Dendritic cell treated with granulocyte-macrophage colony-stimulating factor and Interleukin-4, amounts not matched to agents 40 ng/mL and 50 ng/mL, for 4 days (primary cell): Measurements from ENCODE around the gene GPR37.

Experiments
- H3K27ac Mint-ChIP-seq: one replicate; pipeline ENCODE4 v1.8.0; 2022; ENCODE audit warnings: mild to moderate bottlenecking, mixed read lengths
- H3K27me3 Mint-ChIP-seq: one replicate; pipeline ENCODE4 v1.8.0; 2022; ENCODE audit warnings: mild to moderate bottlenecking, mixed read lengths
- H3K36me3 Mint-ChIP-seq: one replicate; pipeline ENCODE4 v1.8.0; 2022; ENCODE audit warnings: low read depth, mixed read lengths
- H3K4me1 Mint-ChIP-seq: one replicate; pipeline ENCODE4 v1.8.0; 2022; ENCODE audit warnings: low read depth, mixed read lengths
- H3K4me3 Mint-ChIP-seq: one replicate; pipeline ENCODE4 v1.8.0; 2022; ENCODE audit warnings: mild to moderate bottlenecking, moderate library complexity, mixed read lengths
- H3K9me3 Mint-ChIP-seq: one replicate; pipeline ENCODE4 v1.8.0; 2022; ENCODE audit warnings: mixed read lengths
- intact Hi-C: fragments of 100-400 bp; cut with micrococcal nuclease; formaldehyde crosslinking; loops from one replicate; pipeline ENCODE4 v1.15.0; 2022

Gene GPR37

GRCh38 chr7:124724507-124725192 lies 40.9 kb downstream of the GPR37 start:
- H3K27me3 Mint-ChIP-seq = no peaks in the 10 kb centered on the region
- no peaks in the 10 kb centered on the region for H3K36me3 Mint-ChIP-seq
- H3K9me3 Mint-ChIP-seq = peaks cover 5% of the 10 kb centered on the region
- H3K27ac Mint-ChIP-seq = no peak overlapping the region
- no peaks in the 10 kb centered on the region for H3K4me1 Mint-ChIP-seq
- no peak overlapping the region for H3K4me3 Mint-ChIP-seq
- intact Hi-C loops = no loop called here

- intact Hi-C loops = no loop called here
- Mint-ChIP-seq H3K4me1 (no peaks in the 10 kb centered on the region), H3K36me3 (no peaks in the 10 kb centered on the region), H3K27me3 (no peaks in the 10 kb centered on the region), H3K4me3 (no peak overlapping the region), H3K9me3 (no peaks in the 10 kb centered on the region), H3K27ac (no peak overlapping the region)
These were observed 41.5 kb downstream of the GPR37 start for GRCh38 chr7:124724079-124724478.

- intact Hi-C loops = no loop called here
- no peak overlapping the region for H3K4me3 Mint-ChIP-seq
- H3K27ac Mint-ChIP-seq = no peak overlapping the region
- no peaks in the 10 kb centered on the region for H3K4me1 Mint-ChIP-seq
- H3K36me3 Mint-ChIP-seq = no peaks in the 10 kb centered on the region
- H3K9me3 Mint-ChIP-seq = no peaks in the 10 kb centered on the region
- no peaks in the 10 kb centered on the region for H3K27me3 Mint-ChIP-seq
These were observed 42.6 kb downstream of the GPR37 start for GRCh38 chr7:124723012-124723411.

GRCh38 chr7:124722292-124722691 lies 43.3 kb downstream of the GPR37 start:
- intact Hi-C loops = no loop called here
- no peak overlapping the region for H3K4me3 Mint-ChIP-seq
- H3K27me3 Mint-ChIP-seq = no peaks in the 10 kb centered on the region

GRCh38 chr7:124720195-124720594 lies 45.4 kb downstream of the GPR37 start:
- Mint-ChIP-seq H3K4me3 (no peak overlapping the region), H3K27me3 (no peaks in the 10 kb centered on the region), H3K36me3 (no peaks in the 10 kb centered on the region), H3K9me3 (peaks cover 8% of the 10 kb centered on the region), H3K4me1 (no peaks in the 10 kb centered on the region), H3K27ac (no peak overlapping the region)
- intact Hi-C loops = no loop called here

More at GRCh38 chr7:124722292-124722691, 43.3 kb downstream of the GPR37 start:
- H3K4me1 Mint-ChIP-seq = no peaks in the 10 kb centered on the region
- H3K36me3 Mint-ChIP-seq = no peaks in the 10 kb centered on the region
- H3K27ac Mint-ChIP-seq = no peak overlapping the region
- H3K9me3 Mint-ChIP-seq = peaks cover under 1% of the 10 kb centered on the region

- Mint-ChIP-seq H3K4me3 (no peak overlapping the region), H3K27ac (no peak overlapping the region), H3K9me3 (peaks cover 8% of the 10 kb centered on the region), H3K36me3 (no peaks in the 10 kb centered on the region), H3K4me1 (no peaks in the 10 kb centered on the region), H3K27me3 (no peaks in the 10 kb centered on the region)
- intact Hi-C loops = no loop called here
These were observed 47.4 kb downstream of the GPR37 start for GRCh38 chr7:124718032-124718766.

GRCh38 chr7:124716894-124717293 lies 48.7 kb downstream of the GPR37 start:
- Mint-ChIP-seq H3K4me3 (no peak overlapping the region), H3K9me3 (peaks cover 8% of the 10 kb centered on the region), H3K27me3 (no peaks in the 10 kb centered on the region), H3K27ac (no peak overlapping the region), H3K36me3 (no peaks in the 10 kb centered on the region), H3K4me1 (no peaks in the 10 kb centered on the region)
- intact Hi-C loops = no loop called here

- no peaks in the 10 kb centered on the region for H3K36me3 Mint-ChIP-seq
- H3K27ac Mint-ChIP-seq = no peak overlapping the region
- intact Hi-C loops = no loop called here
- no peaks in the 10 kb centered on the region for H3K4me1 Mint-ChIP-seq
- no peak overlapping the region for H3K4me3 Mint-ChIP-seq
- H3K27me3 Mint-ChIP-seq = no peaks in the 10 kb centered on the region
- H3K9me3 Mint-ChIP-seq = peaks cover 30% of the 10 kb centered on the region
These were observed 52.5 kb downstream of the GPR37 start for GRCh38 chr7:124713086-124713485.

GRCh38 chr7:124712017-124712416 lies 53.6 kb downstream of the GPR37 start:
- no peak overlapping the region for H3K27ac Mint-ChIP-seq
- intact Hi-C loops = no loop called here

GRCh38 chr7:124702385-124702784 lies 63.2 kb downstream of the GPR37 start:
- intact Hi-C loops = no loop called here
- H3K4me1 Mint-ChIP-seq = no peaks in the 10 kb centered on the region

More at GRCh38 chr7:124712017-124712416, 53.6 kb downstream of the GPR37 start:
- Mint-ChIP-seq H3K9me3 (peaks cover 37% of the 10 kb centered on the region), H3K36me3 (no peaks in the 10 kb centered on the region), H3K4me3 (no peak overlapping the region), H3K4me1 (no peaks in the 10 kb centered on the region), H3K27me3 (no peaks in the 10 kb centered on the region)

GRCh38 chr7:124701955-124702354 lies 63.6 kb downstream of the GPR37 start:
- no peak overlapping the region for H3K27ac Mint-ChIP-seq
- H3K36me3 Mint-ChIP-seq = no peaks in the 10 kb centered on the region
- intact Hi-C loops = no loop called here
- H3K4me3 Mint-ChIP-seq = no peak overlapping the region
- H3K9me3 Mint-ChIP-seq = peaks cover 3% of the 10 kb centered on the region
- H3K27me3 Mint-ChIP-seq = no peaks in the 10 kb centered on the region
- no peaks in the 10 kb centered on the region for H3K4me1 Mint-ChIP-seq

More at GRCh38 chr7:124702385-124702784, 63.2 kb downstream of the GPR37 start:
- Mint-ChIP-seq H3K9me3 (peaks cover 7% of the 10 kb centered on the region), H3K27me3 (no peaks in the 10 kb centered on the region), H3K36me3 (no peaks in the 10 kb centered on the region), H3K4me3 (no peak overlapping the region), H3K27ac (no peak overlapping the region)

GRCh38 chr7:124700655-124701054 lies 64.9 kb downstream of the GPR37 start:
- H3K27ac Mint-ChIP-seq = no peak overlapping the region
- no peaks in the 10 kb centered on the region for H3K4me1 Mint-ChIP-seq
- no peaks in the 10 kb centered on the region for H3K36me3 Mint-ChIP-seq
- no peaks in the 10 kb centered on the region for H3K27me3 Mint-ChIP-seq
- peaks cover 2% of the 10 kb centered on the region for H3K9me3 Mint-ChIP-seq
- intact Hi-C loops = no loop called here
- H3K4me3 Mint-ChIP-seq = no peak overlapping the region

- Mint-ChIP-seq H3K27me3 (no peaks in the 10 kb centered on the region), H3K4me1 (no peaks in the 10 kb centered on the region), H3K9me3 (peaks cover 8% of the 10 kb centered on the region), H3K4me3 (no peak overlapping the region), H3K27ac (no peak overlapping the region), H3K36me3 (no peaks in the 10 kb centered on the region)
- intact Hi-C loops = no loop called here
These were observed 66.6 kb downstream of the GPR37 start for GRCh38 chr7:124698964-124699363.

GRCh38 chr7:124697746-124698145 lies 67.8 kb downstream of the GPR37 start:
- H3K27me3 Mint-ChIP-seq = no peaks in the 10 kb centered on the region
- H3K4me1 Mint-ChIP-seq = no peaks in the 10 kb centered on the region
- no peak overlapping the region for H3K27ac Mint-ChIP-seq
- no peaks in the 10 kb centered on the region for H3K36me3 Mint-ChIP-seq
- no peak overlapping the region for H3K4me3 Mint-ChIP-seq
- intact Hi-C loops = no loop called here
- H3K9me3 Mint-ChIP-seq = peaks cover 8% of the 10 kb centered on the region
